CD4-positive, CD25-positive, alpha-beta regulatory T cell (primary cell): ENCODE results near the gene CEACAM21. TPM values are rescaled to one million over a fixed set of nuclear protein-coding genes. Genes with fewer than 3 reads are reported as not detected.

Experiments used
- ATAC-seq, 2 donors: fragments of 150-1000 bp; cut with Tn5 transposase; one replicate each; pipeline ENCODE4 v1.10.0; 2021; ENCODE audit warnings: low read depth in 2 of 2, moderate number of reproducible peaks in 2 of 2, moderate library complexity in 1 of 2
- DNase-seq, 3 donors: peaks; one replicate each; pipeline versions ENCODE4 v3.0.0 to v3.0.0-alpha.2; 2012 to 2022; ENCODE audit warnings: mixed read lengths in 1 of 3
- H3K27ac ChIP-seq: one replicate; pipeline ENCODE4 v1.7.0; 2013; ENCODE audit warnings: mild to moderate bottlenecking, low read length; ENCODE audit not compliant: insufficient read depth, poor library complexity, severe bottlenecking
- H3K27me3 ChIP-seq: one replicate; pipeline ENCODE4 v1.7.0; 2013; ENCODE audit warnings: low read length; ENCODE audit not compliant: control insufficient read depth, insufficient read depth
- H3K36me3 ChIP-seq: one replicate; pipeline ENCODE4 v1.7.0; 2013; ENCODE audit warnings: mild to moderate bottlenecking, low read length, moderate library complexity; ENCODE audit not compliant: control insufficient read depth, insufficient read depth
- H3K4me1 ChIP-seq: 2 replicates; pipeline ENCODE4 v1.7.0; 2013; ENCODE audit warnings: mild to moderate bottlenecking, low read length; ENCODE audit not compliant: insufficient read depth, control insufficient read depth, poor library complexity, severe bottlenecking
- H3K4me3 ChIP-seq: one replicate; pipeline ENCODE4 v1.7.0; 2013; ENCODE audit warnings: low read depth, mild to moderate bottlenecking, low read length, moderate library complexity
- H3K9me3 ChIP-seq, 2 experiments: 1 replicate in 1 of 2; 2 replicates in 1 of 2; pipeline ENCODE4 v1.7.0; 2013; ENCODE audit warnings: low read length in 2 of 2, mild to moderate bottlenecking in 1 of 2, moderate library complexity in 1 of 2; ENCODE audit not compliant: control insufficient read depth in 2 of 2
- H3K27ac Mint-ChIP-seq, 3 donors: one replicate each; pipeline ENCODE4 v1.8.0; 2020 to 2022; ENCODE audit warnings: mild to moderate bottlenecking in 3 of 3, mixed read lengths in 3 of 3, moderate library complexity in 2 of 3
- H3K27me3 Mint-ChIP-seq: one replicate; pipeline ENCODE4 v1.8.0; 2022; ENCODE audit warnings: mild to moderate bottlenecking, mixed read lengths
- H3K36me3 Mint-ChIP-seq: one replicate; pipeline ENCODE4 v1.8.0; 2020; ENCODE audit warnings: mixed read lengths
- H3K4me1 Mint-ChIP-seq, 4 donors: one replicate each; pipeline ENCODE4 v1.8.0; 2020 to 2022; ENCODE audit warnings: mixed read lengths in 4 of 4, mild to moderate bottlenecking in 1 of 4
- H3K4me3 Mint-ChIP-seq, 4 donors: one replicate each; pipeline ENCODE4 v1.8.0; 2020 to 2022; ENCODE audit warnings: mild to moderate bottlenecking in 4 of 4, mixed read lengths in 4 of 4, moderate library complexity in 3 of 4
- H3K9me3 Mint-ChIP-seq, 7 donors: one replicate each; pipeline ENCODE4 v1.8.0; 2020 to 2022; ENCODE audit warnings: mixed read lengths in 7 of 7, mild to moderate bottlenecking in 3 of 7, moderate library complexity in 2 of 7
- polyA plus RNA-seq, 4 donors: library from polyadenylated mRNA; unstranded; fragments of 300-500 nt; fragmentation: Illumina TruSeq; gene quantifications; one replicate each; pipeline ENCODE4 v1.2.3, GENCODE V29; 2021
- total RNA-seq: library from RNA; stranded (reverse); gene quantifications from one replicate; pipeline ENCODE4 v1.2.3, GENCODE V29; 2022

CEACAM21 gene
- total and polyA plus RNA-seq, 5 donors from 2014 or later, result 39.1 to 58.6 (median 45.7) TPM

DNA sequence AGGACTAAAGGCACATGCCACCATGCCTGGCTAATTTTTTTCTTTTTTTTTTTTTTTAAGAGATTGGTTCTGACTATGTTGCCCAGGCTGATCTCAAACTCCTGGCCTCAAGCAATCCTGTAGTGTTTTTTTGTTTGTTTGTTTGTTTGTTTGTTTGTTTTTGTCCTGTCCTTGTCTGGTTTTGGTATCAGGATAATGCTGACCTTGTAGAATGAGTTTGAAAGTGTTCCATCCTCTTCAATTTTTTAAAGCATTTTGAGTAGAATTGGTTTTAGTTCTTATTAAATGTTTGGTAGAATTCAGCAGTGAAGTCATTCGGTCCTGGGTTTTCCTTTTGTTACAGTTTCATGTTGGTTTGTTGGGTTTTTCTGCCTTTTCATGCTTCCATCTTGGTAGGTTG is 31.7 kb downstream of the CEACAM21 start:
- Mint-ChIP-seq H3K9me3 (peaks cover 0 to 5% (median 0%) of the 10 kb centered on the region in 7 donors), H3K27ac (peak overlapping the region in 1 of 3 donors; percentile 28), H3K4me3 (no peak overlapping the region), H3K36me3 (peaks cover 4% of the 10 kb centered on the region), H3K4me1 (peaks cover 0 to 13% (median 6%) of the 10 kb centered on the region in 4 donors), H3K27me3 (peaks cover 30% of the 10 kb centered on the region)
- H3K27me3 ChIP-seq, result peaks cover 5% of the 10 kb centered on the region
- no peaks in the 10 kb centered on the region for H3K9me3 ChIP-seq
- H3K27ac ChIP-seq, result no peak overlapping the region
- no peak for DNase-seq
- no peaks in the 10 kb centered on the region for H3K4me1 ChIP-seq
- H3K4me3 ChIP-seq, result no peak overlapping the region
- no peak for ATAC-seq
- no peaks in the 10 kb centered on the region for H3K36me3 ChIP-seq

GRCh38 chr19:41610789-41611188 is 34.8 kb downstream of the CEACAM21 start:
- peaks cover 4% of the 10 kb centered on the region for H3K36me3 Mint-ChIP-seq
- Histone ChIP-seq H3K4me1 (no peaks in the 10 kb centered on the region), H3K36me3 (no peaks in the 10 kb centered on the region), H3K27ac (no peak overlapping the region), H3K4me3 (no peak overlapping the region), H3K27me3 (peaks cover 5% of the 10 kb centered on the region), H3K9me3 (no peaks in the 10 kb centered on the region)
- H3K9me3 Mint-ChIP-seq, result peaks cover 0 to 5% (median 0%) of the 10 kb centered on the region in 7 donors
- ATAC-seq (no peak), DNase-seq (no peak)
- no peak overlapping the region for H3K27ac Mint-ChIP-seq
- H3K4me1 Mint-ChIP-seq, result peaks cover 0 to 18% (median 7%) of the 10 kb centered on the region in 4 donors
- peaks cover 26% of the 10 kb centered on the region for H3K27me3 Mint-ChIP-seq
- no peak overlapping the region for H3K4me3 Mint-ChIP-seq

- no peaks in the 10 kb centered on the region for H3K4me1 ChIP-seq
- H3K9me3 Mint-ChIP-seq, result peaks cover 0 to 5% (median 0%) of the 10 kb centered on the region in 7 donors
- H3K4me3 ChIP-seq, result no peak overlapping the region
- no peak overlapping the region for H3K27ac ChIP-seq
- peaks cover 18% of the 10 kb centered on the region for H3K27me3 Mint-ChIP-seq
- H3K27ac Mint-ChIP-seq, result peak overlapping the region in 1 of 3 donors; percentile 74
- peaks cover 4 to 19% (median 9%) of the 10 kb centered on the region in 4 donors for H3K4me1 Mint-ChIP-seq
- DNase-seq (no peak), ATAC-seq (no peak)
- no peaks in the 10 kb centered on the region for H3K36me3 ChIP-seq
- no peak overlapping the region for H3K4me3 Mint-ChIP-seq
- H3K27me3 ChIP-seq, result peaks cover 5% of the 10 kb centered on the region
- no peaks in the 10 kb centered on the region for H3K9me3 ChIP-seq
- H3K36me3 Mint-ChIP-seq, result peaks cover 9% of the 10 kb centered on the region
Observed at GRCh38 chr19:41612483-41612882, 36.5 kb downstream of the CEACAM21 start.

GRCh38 chr19:41615207-41615606 is 39.2 kb downstream of the CEACAM21 start:
- Mint-ChIP-seq H3K27ac (peak overlapping the region in 2 of 3 donors; percentile 58 to 88), H3K27me3 (peaks cover 8% of the 10 kb centered on the region), H3K9me3 (no peaks in the 10 kb centered on the region), H3K4me1 (peaks cover 0 to 27% (median 5%) of the 10 kb centered on the region in 4 donors), H3K36me3 (peaks cover 10% of the 10 kb centered on the region), H3K4me3 (no peak overlapping the region)
- ATAC-seq (no peak), DNase-seq (no peak)
- Histone ChIP-seq H3K36me3 (no peaks in the 10 kb centered on the region), H3K4me3 (no peak overlapping the region), H3K27ac (no peak overlapping the region), H3K9me3 (no peaks in the 10 kb centered on the region), H3K4me1 (no peaks in the 10 kb centered on the region), H3K27me3 (peaks cover 3% of the 10 kb centered on the region)

- peaks cover 4% of the 10 kb centered on the region for H3K4me1 ChIP-seq
Observed at GRCh38 chr19:41616792-41617621, 41.0 kb downstream of the CEACAM21 start.

GRCh38 chr19:41617941-41618730 is 42.2 kb downstream of the CEACAM21 start:
- peaks cover 0 to 50% (median 14%) of the 10 kb centered on the region in 4 donors for H3K4me1 Mint-ChIP-seq
- peaks cover 16% of the 10 kb centered on the region for H3K36me3 Mint-ChIP-seq
- H3K27ac Mint-ChIP-seq, result peak overlapping the region in 2 of 3 donors; percentile 52 to 69
- no peaks in the 10 kb centered on the region for H3K9me3 Mint-ChIP-seq
- H3K4me3 Mint-ChIP-seq, result no peak overlapping the region
- peaks cover 4% of the 10 kb centered on the region for H3K27me3 Mint-ChIP-seq
- H3K27me3 ChIP-seq, result no peaks in the 10 kb centered on the region
- DNase-seq (no peak), ATAC-seq (no peak)
- no peak overlapping the region for H3K4me3 ChIP-seq
- H3K9me3 ChIP-seq, result no peaks in the 10 kb centered on the region
- peaks cover 15% of the 10 kb centered on the region for H3K4me1 ChIP-seq
- peak overlapping the region; percentile 9 for H3K27ac ChIP-seq
- H3K36me3 ChIP-seq, result no peaks in the 10 kb centered on the region

More at GRCh38 chr19:41616792-41617621, 41.0 kb downstream of the CEACAM21 start:
- no peak overlapping the region for H3K4me3 ChIP-seq
- H3K27me3 ChIP-seq, result no peaks in the 10 kb centered on the region
- peaks cover 4% of the 10 kb centered on the region for H3K27me3 Mint-ChIP-seq
- no peaks in the 10 kb centered on the region for H3K9me3 ChIP-seq
- ATAC-seq (no peak), DNase-seq (no peak)
- peaks cover 10% of the 10 kb centered on the region for H3K36me3 Mint-ChIP-seq
- peak overlapping the region in 1 of 3 donors; percentile 63 for H3K27ac Mint-ChIP-seq
- no peak overlapping the region for H3K4me3 Mint-ChIP-seq
- H3K9me3 Mint-ChIP-seq, result no peaks in the 10 kb centered on the region
- H3K27ac ChIP-seq, result peak overlapping the region; percentile 9
- no peaks in the 10 kb centered on the region for H3K36me3 ChIP-seq
- peaks cover 0 to 39% (median 5%) of the 10 kb centered on the region in 4 donors for H3K4me1 Mint-ChIP-seq

DNA sequence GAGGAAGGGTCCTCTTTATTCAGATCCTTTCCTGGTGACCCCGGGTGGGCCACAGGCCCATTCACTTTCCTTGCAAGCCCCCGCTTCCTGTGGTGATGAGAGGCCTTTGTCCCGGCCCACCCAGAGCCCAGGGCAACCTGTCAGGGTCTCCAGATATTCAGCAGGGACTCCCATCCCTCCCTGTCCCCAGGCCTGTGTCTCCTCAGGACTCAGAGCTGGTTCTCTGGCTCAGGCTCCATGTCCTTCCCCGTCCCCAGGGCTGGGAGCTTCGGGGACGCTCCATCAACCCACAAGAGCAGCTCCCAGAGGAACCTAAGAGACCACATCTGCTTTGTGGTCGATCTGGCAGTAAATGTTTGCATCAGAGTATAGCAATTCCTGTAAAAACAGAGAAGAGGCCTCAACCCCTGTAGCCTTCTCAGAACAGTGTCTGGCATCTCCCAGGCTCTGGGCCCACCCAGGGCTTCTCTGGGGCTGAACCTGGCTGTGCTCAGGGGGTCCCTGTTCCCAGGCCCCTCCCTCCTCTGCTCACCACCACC is 43.1 kb downstream of the CEACAM21 start:
- no peaks in the 10 kb centered on the region for H3K9me3 ChIP-seq
- DNase-seq, result no peak

More for the DNA sequence above, 43.1 kb downstream of the CEACAM21 start:
- Mint-ChIP-seq H3K27me3 (peaks cover 3% of the 10 kb centered on the region), H3K9me3 (no peaks in the 10 kb centered on the region), H3K4me1 (peaks cover 0 to 59% (median 20%) of the 10 kb centered on the region in 4 donors), H3K36me3 (peaks cover 18% of the 10 kb centered on the region), H3K4me3 (no peak overlapping the region), H3K27ac (peak overlapping the region in 1 of 3 donors; percentile 59)
- Histone ChIP-seq H3K36me3 (no peaks in the 10 kb centered on the region), H3K4me3 (no peak overlapping the region), H3K4me1 (peaks cover 25% of the 10 kb centered on the region), H3K27me3 (no peaks in the 10 kb centered on the region), H3K27ac (no peak overlapping the region)
- no peak for ATAC-seq
